T-helper 1 cell treated with Interleukin-12 subunit alpha and Interleukin-12 subunit beta and Interleukin-4 antibody, amounts not matched to agents 30 μg/mL and 1 μg/mL, for 36 hours (primary cell): ENCODE measurements around the gene KRT20.
"Not testable (repeated sequence)": the region's sequence is repeated elsewhere in the genome, so short reads cannot be mapped to it uniquely, and the experiment has no call there.

Experiments
- H3K27ac Mint-ChIP-seq: one replicate; pipeline ENCODE4 v1.8.0; 2021; ENCODE audit warnings: mild to moderate bottlenecking, mixed read lengths
- H3K27me3 Mint-ChIP-seq: one replicate; pipeline ENCODE4 v1.8.0; 2021; ENCODE audit warnings: low read depth, mixed read lengths
- H3K36me3 Mint-ChIP-seq: one replicate; pipeline ENCODE4 v1.8.0; 2021; ENCODE audit warnings: low read depth, mixed read lengths
- H3K4me1 Mint-ChIP-seq: one replicate; pipeline ENCODE4 v1.8.0; 2021; ENCODE audit warnings: low read depth, mixed read lengths
- H3K4me3 Mint-ChIP-seq: one replicate; pipeline ENCODE4 v1.8.0; 2021; ENCODE audit warnings: mild to moderate bottlenecking, moderate library complexity, mixed read lengths
- H3K9me3 Mint-ChIP-seq: one replicate; pipeline ENCODE4 v1.8.0; 2021; ENCODE audit warnings: mixed read lengths

The KRT20 gene, protein sequence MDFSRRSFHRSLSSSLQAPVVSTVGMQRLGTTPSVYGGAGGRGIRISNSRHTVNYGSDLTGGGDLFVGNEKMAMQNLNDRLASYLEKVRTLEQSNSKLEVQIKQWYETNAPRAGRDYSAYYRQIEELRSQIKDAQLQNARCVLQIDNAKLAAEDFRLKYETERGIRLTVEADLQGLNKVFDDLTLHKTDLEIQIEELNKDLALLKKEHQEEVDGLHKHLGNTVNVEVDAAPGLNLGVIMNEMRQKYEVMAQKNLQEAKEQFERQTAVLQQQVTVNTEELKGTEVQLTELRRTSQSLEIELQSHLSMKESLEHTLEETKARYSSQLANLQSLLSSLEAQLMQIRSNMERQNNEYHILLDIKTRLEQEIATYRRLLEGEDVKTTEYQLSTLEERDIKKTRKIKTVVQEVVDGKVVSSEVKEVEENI

DNA sequence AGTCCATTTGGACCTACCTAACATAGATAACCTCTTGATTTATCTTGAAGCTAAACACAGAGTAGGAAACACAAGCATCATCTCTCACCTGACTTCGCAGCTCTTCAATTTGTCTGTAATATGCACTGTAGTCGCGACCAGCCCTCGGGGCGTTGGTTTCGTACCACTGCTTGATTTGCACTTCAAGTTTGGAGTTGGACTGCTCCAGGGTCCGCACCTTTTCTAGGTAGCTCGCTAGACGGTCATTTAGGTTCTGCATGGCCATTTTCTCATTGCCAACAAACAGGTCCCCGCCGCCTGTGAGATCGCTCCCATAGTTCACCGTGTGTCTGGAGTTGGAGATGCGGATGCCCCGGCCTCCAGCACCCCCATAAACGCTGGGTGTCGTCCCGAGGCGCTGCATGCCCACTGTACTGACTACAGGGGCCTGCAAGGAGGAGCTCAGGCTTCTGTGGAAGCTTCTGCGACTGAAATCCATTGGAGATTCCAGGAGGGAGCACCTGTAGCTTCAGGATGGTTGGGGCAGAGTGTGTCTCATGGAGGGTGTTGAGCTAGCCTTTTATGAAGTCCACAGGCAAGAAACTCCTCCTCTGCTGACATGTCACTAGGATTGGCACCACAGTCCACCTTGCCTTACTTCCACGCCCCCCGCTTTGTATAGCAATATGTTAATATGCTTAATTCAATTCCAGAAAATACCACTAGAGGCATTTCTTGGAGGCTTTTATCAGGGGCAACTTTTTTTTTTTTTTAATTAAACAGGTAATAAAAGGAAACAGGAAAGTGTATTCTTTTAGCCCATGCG is at the start of gene KRT20:
TSS of gene KRT20 (minus strand) at position 535 of the 805 bp plus-strand sequence. CDS start at position 478, 57 bp downstream.
- no peaks in the 10 kb centered on the region for H3K4me1 Mint-ChIP-seq
- H3K36me3 Mint-ChIP-seq = no peaks in the 10 kb centered on the region
- no peaks in the 10 kb centered on the region for H3K9me3 Mint-ChIP-seq
- no peak within 1 kb of the TSS for H3K4me3 Mint-ChIP-seq
- H3K27ac Mint-ChIP-seq = no peak within 1 kb of the TSS
- peaks cover 31% of the 10 kb centered on the region for H3K27me3 Mint-ChIP-seq

- no peaks in the 10 kb centered on the region for H3K9me3 Mint-ChIP-seq
- peaks cover 25% of the 10 kb centered on the region for H3K27me3 Mint-ChIP-seq
- no peak overlapping the region for H3K27ac Mint-ChIP-seq
- no peaks in the 10 kb centered on the region for H3K4me1 Mint-ChIP-seq
- no peaks in the 10 kb centered on the region for H3K36me3 Mint-ChIP-seq
- no peak overlapping the region for H3K4me3 Mint-ChIP-seq
These were observed 47.6 kb upstream of the KRT20 start for GRCh38 chr17:40932608-40933007.

DNA sequence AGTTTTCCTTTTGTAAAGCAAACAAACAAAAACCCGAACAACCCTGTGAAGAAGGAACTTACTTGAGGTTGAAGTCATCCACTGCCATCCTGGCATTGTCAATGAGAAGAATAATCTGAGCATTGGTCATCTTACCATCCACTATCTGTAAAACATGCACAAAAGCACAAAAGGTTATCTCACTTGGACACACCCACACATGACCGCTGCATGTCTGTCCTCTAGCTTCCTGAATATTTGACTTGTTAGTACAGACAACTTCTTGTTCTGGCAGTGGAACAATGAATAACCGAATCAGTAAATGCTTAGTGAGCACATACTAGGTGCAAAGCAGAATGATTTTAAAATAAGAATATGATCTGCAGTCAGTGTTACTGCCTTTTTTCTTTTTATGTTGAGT is 46.3 kb upstream of the KRT20 start:
- Mint-ChIP-seq H3K9me3 (no peaks in the 10 kb centered on the region), H3K4me3 (no peak overlapping the region), H3K4me1 (no peaks in the 10 kb centered on the region), H3K27ac (no peak overlapping the region), H3K36me3 (no peaks in the 10 kb centered on the region), H3K27me3 (peaks cover 33% of the 10 kb centered on the region)

GRCh38 chr17:40926341-40926740 is 41.3 kb upstream of the KRT20 start:
- Mint-ChIP-seq H3K9me3 (no peaks in the 10 kb centered on the region), H3K27ac (no peak overlapping the region), H3K4me3 (no peak overlapping the region), H3K4me1 (no peaks in the 10 kb centered on the region), H3K27me3 (peaks cover 30% of the 10 kb centered on the region), H3K36me3 (no peaks in the 10 kb centered on the region)

- Mint-ChIP-seq H3K9me3 (no peaks in the 10 kb centered on the region), H3K27ac (no peak overlapping the region), H3K27me3 (peaks cover 26% of the 10 kb centered on the region), H3K36me3 (no peaks in the 10 kb centered on the region), H3K4me3 (no peak overlapping the region), H3K4me1 (peaks cover 1% of the 10 kb centered on the region)
These were observed 37.2 kb upstream of the KRT20 start for GRCh38 chr17:40922239-40922638.

DNA sequence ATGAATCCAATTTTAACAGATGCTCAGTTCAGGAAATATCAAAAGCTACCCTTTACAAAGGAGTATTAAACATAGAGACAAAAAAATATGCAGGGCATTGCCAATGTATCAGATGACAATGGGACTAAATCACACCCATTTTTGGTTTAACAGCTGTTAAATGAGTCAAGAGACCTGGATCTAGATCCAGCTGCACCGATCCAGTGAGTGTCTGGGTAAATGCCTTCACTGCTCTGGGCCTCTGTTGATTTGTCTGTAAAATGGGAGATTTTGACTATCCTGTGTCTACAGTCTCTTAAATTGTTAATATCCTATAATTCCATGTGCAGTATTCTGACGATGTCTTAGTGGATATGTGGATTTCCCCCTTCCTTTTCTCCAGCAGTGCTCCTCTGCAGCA is 36.0 kb upstream of the KRT20 start:
- no peak overlapping the region for H3K4me3 Mint-ChIP-seq
- H3K36me3 Mint-ChIP-seq = no peaks in the 10 kb centered on the region
- H3K27me3 Mint-ChIP-seq = peaks cover 17% of the 10 kb centered on the region
- H3K27ac Mint-ChIP-seq = no peak overlapping the region
- peaks cover 1% of the 10 kb centered on the region for H3K4me1 Mint-ChIP-seq
- no peaks in the 10 kb centered on the region for H3K9me3 Mint-ChIP-seq

DNA sequence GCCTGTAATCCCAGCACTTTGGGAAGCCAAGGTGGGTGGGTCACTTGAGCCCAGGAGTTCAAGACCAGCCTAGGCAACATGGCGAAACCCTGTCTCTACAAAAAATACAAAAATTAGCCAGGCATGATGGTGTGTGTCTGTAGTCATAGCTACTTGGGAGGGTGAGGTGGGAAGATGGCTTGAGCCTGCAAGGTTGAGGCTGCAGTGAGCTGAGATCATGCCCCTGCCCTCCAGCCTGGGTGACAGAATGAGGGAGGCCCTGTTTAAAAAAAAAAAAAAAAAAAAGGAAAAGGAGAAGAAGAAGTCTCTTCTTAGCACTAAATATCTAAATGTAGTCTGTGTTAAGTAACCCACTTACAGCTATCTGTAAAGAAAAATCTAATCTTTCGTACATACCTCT is 32.1 kb upstream of the KRT20 start:
- not testable (repeated sequence) for H3K27ac Mint-ChIP-seq, H3K36me3 Mint-ChIP-seq, H3K4me1 Mint-ChIP-seq, H3K4me3 Mint-ChIP-seq, H3K9me3 Mint-ChIP-seq
- H3K27me3 Mint-ChIP-seq = peaks cover 15% of the 10 kb centered on the region

DNA sequence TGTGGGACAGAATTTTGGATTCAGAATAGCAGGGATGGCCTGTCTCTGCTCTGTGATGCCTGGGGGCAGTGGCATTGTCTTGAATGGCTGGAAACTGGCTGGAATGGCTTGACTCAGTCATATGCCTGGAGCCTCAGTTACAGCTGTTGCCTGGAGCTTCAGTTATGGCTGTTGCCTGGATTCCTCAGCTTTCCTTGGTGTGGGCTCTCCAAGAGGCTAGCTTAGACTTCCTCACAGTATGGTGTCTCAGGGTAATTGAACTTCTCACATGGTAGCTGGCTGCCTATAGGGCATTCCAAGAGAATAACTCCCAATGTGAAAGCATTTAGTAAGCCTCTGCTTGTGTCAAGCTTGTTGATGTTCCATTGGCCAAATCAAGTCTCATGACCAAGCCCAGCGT is 31.3 kb upstream of the KRT20 start:
- Mint-ChIP-seq H3K36me3 (no peaks in the 10 kb centered on the region), H3K9me3 (no peaks in the 10 kb centered on the region), H3K27ac (no peak overlapping the region), H3K4me1 (peaks cover 3% of the 10 kb centered on the region), H3K4me3 (no peak overlapping the region), H3K27me3 (peaks cover 15% of the 10 kb centered on the region)

GRCh38 chr17:40915721-40916256 is 30.7 kb upstream of the KRT20 start:
- no peak overlapping the region for H3K27ac Mint-ChIP-seq
- no peak overlapping the region for H3K4me3 Mint-ChIP-seq
- H3K9me3 Mint-ChIP-seq = no peaks in the 10 kb centered on the region

DNA sequence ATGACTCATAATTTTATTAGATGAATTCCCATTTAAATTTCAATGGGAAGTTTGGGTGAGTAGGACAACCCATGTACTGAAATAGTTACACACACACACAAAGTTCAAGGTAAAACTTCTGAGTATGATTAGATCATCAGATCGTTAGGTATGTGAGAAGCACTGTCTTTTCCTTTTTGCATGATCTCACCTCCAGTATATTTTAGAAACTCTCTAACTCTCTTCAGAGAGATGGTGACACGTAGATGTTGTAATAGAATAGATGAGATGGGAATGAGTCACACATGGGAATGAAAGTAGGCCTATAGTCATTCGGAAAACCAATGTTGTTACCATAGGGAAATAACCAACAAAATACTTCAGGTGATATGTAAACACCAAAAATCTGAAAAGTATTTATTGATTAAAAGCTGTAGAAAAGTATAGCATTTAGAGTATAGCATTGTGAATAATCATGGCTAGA is 30.2 kb upstream of the KRT20 start:
- Mint-ChIP-seq H3K9me3 (no peaks in the 10 kb centered on the region), H3K36me3 (no peaks in the 10 kb centered on the region), H3K27ac (no peak overlapping the region), H3K4me3 (no peak overlapping the region), H3K4me1 (peaks cover 2% of the 10 kb centered on the region), H3K27me3 (peaks cover 17% of the 10 kb centered on the region)

More at GRCh38 chr17:40915721-40916256, 30.7 kb upstream of the KRT20 start:
- Mint-ChIP-seq H3K27me3 (peaks cover 15% of the 10 kb centered on the region), H3K36me3 (no peaks in the 10 kb centered on the region), H3K4me1 (peaks cover 2% of the 10 kb centered on the region)

GRCh38 chr17:40914075-40914855 is 29.2 kb upstream of the KRT20 start:
- H3K27me3 Mint-ChIP-seq = peaks cover 20% of the 10 kb centered on the region
- peaks cover 2% of the 10 kb centered on the region for H3K4me1 Mint-ChIP-seq
- no peaks in the 10 kb centered on the region for H3K36me3 Mint-ChIP-seq
- no peak overlapping the region for H3K27ac Mint-ChIP-seq
- H3K9me3 Mint-ChIP-seq = no peaks in the 10 kb centered on the region
- no peak overlapping the region for H3K4me3 Mint-ChIP-seq

- Mint-ChIP-seq H3K9me3 (no peaks in the 10 kb centered on the region), H3K36me3 (no peaks in the 10 kb centered on the region), H3K27me3 (peaks cover 32% of the 10 kb centered on the region), H3K4me3 (no peak overlapping the region), H3K4me1 (peaks cover 2% of the 10 kb centered on the region), H3K27ac (no peak overlapping the region)
These were observed 27.6 kb upstream of the KRT20 start for GRCh38 chr17:40912486-40913210.

- Mint-ChIP-seq H3K27ac (no peak overlapping the region), H3K4me1 (peaks cover 2% of the 10 kb centered on the region), H3K4me3 (no peak overlapping the region), H3K36me3 (no peaks in the 10 kb centered on the region), H3K9me3 (no peaks in the 10 kb centered on the region), H3K27me3 (peaks cover 40% of the 10 kb centered on the region)
These were observed 25.4 kb upstream of the KRT20 start for GRCh38 chr17:40910441-40910841.

DNA sequence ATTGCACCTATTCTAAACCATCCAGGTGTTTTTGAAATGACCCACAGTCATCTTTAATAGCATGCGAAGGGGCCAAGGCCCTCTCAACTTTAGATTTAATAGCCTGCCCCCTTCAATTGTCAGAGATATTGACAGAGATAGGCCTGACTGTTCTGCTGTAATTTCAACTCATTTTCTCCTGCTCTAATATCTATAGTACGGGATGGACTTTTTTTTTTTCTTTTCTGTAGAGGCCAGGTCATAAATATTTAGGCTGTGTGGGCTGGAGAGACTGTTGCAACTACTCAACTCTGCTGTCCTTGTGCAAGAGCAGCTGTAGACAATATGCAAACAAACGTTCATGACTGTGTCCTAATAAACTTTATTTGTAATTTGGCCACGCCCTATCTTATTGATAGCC is 24.7 kb upstream of the KRT20 start:
- Mint-ChIP-seq H3K36me3 (no peaks in the 10 kb centered on the region), H3K27ac (no peak overlapping the region), H3K27me3 (peaks cover 36% of the 10 kb centered on the region), H3K4me3 (no peak overlapping the region), H3K9me3 (no peaks in the 10 kb centered on the region), H3K4me1 (no peaks in the 10 kb centered on the region)
